Upper lobe of left lung (tissue), 6 donors: ENCODE results near the gene CPB2. TPM values are rescaled to one million over a fixed set of nuclear protein-coding genes. Genes with fewer than 3 reads are reported as not detected.

Experiments
- ATAC-seq, 2 donors: fragments of 200-7000 bp; cut with Tn5 transposase; one replicate each; pipeline ENCODE4 v1.9.1; 2022; ENCODE audit warnings: mild to moderate bottlenecking in 2 of 2, moderate library complexity in 2 of 2; ENCODE audit not compliant: low FRiP score in 2 of 2
- DNase-seq, 2 donors: peaks; one replicate each; pipeline ENCODE4 v3.0.0-alpha.2; 2019 to 2020
- H3K27ac ChIP-seq, 4 donors: fragments of 200-600 bp; sonication (generic); one replicate each; pipeline ENCODE4 v1.5.1; 2016 to 2019
- H3K27me3 ChIP-seq, 4 donors: fragments of 200-600 bp; sonication (generic); one replicate each; pipeline ENCODE4 v1.5.1; 2017 to 2019
- H3K36me3 ChIP-seq, 4 donors: fragments of 200-600 bp; sonication (generic); one replicate each; pipeline ENCODE4 v1.5.1; 2016 to 2019
- H3K4me1 ChIP-seq, 4 donors: fragments of 200-600 bp; sonication (generic); one replicate each; pipeline ENCODE4 v1.5.1; 2018 to 2019
- H3K4me3 ChIP-seq, 4 donors: fragments of 200-600 bp; sonication (generic); one replicate each; pipeline ENCODE4 v1.5.1; 2017 to 2019; ENCODE audit warnings: mild to moderate bottlenecking in 2 of 4, moderate library complexity in 1 of 4
- H3K9me3 ChIP-seq, 4 donors: fragments of 200-600 bp; sonication (generic); one replicate each; pipeline ENCODE4 v1.5.1; 2018 to 2019
- EP300 ChIP-seq, 4 donors: sonication (generic); formaldehyde crosslinking; IDR thresholded peaks; one replicate each; pipeline ENCODE4 v1.5.1; 2017; ENCODE audit warnings: antibody characterized with exemption in 4 of 4, control low read depth in 2 of 4
- POLR2A ChIP-seq, 4 donors: fragments of 450-650 bp; IDR thresholded peaks; one replicate each; pipeline ENCODE4 v1.5.1; 2016 to 2017; ENCODE audit warnings: antibody characterized with exemption in 4 of 4, mild to moderate bottlenecking in 2 of 4
- POLR2AphosphoS5 ChIP-seq, 2 donors: sonication (generic); formaldehyde crosslinking; IDR thresholded peaks; one replicate each; pipeline ENCODE4 v1.5.1; 2017; ENCODE audit warnings: antibody characterized with exemption in 2 of 2
- WGBS, 2 donors: methylation state at CpG; one replicate each; pipeline ENCODE4 v1.1.5; 2017 to 2018; 5-methylcytosine and 5-hydroxymethylcytosine counted together
- total RNA-seq, 6 donors: library from RNA; depleted of rRNA in 4 of 6; stranded (reverse); fragments of >200 nt in 4 of 6; gene quantifications; one replicate each; pipeline versions ENCODE4 v1.1.0 to v1.2.1, GENCODE V29; 2016 to 2021
- TF ChIP-seq, protein P1 (sequence below), 6 experiments: fragments of 450-650 bp in 4 of 6; fragments of 200-600 bp in 2 of 6; sonication (generic) in 2 of 6; IDR thresholded peaks; one replicate each; pipeline ENCODE4 v1.5.1; 2016 to 2019; ENCODE audit warnings: antibody characterized with exemption in 6 of 6
- donor health status: DM: no; HTN: no; CAD: no; lungs with moderate emphysema.
- donor health status: DM: no; HTN: yes; CAD: no; lungs with severe emphysema.

Gene CPB2
- total RNA-seq, 6 donors from 2014 or later = 2.1 to 114 (median 21.3) TPM

DNA sequence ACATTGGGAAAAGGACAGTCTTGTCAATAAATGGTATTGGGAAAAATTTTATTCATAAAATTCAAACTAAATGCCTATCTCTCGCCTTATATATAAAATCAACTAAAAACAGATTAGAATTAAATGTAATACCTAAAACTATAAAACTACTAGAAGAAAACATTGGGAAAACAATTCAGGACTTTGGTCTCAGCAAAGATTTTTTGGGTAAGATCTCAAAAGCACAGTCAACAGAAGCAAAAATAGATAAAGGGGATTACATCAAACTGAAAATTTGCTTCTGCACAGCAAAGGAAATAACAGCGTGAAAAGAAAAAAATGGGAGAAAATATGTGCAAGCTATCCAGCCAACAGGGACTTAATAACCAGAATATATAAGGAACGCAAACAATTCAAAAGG is 28.0 kb downstream of the CPB2 start:
- no peak overlapping the region for H3K4me3 ChIP-seq
- no peak for ATAC-seq
- H3K27me3 ChIP-seq = no peaks in the 10 kb centered on the region
- WGBS, 2 donors = 82 to 96% methylated on average over 3 of the region's 3 CpGs
- H3K36me3 ChIP-seq = no peaks in the 10 kb centered on the region
- H3K9me3 ChIP-seq = no peaks in the 10 kb centered on the region
- no peaks in the 10 kb centered on the region for H3K4me1 ChIP-seq
- TF ChIP-seq EP300 (IDR thresholded peaks at IDR 0.05) (no peak), POLR2A (IDR thresholded peaks at IDR 0.05) (no peak), POLR2AphosphoS5 (IDR thresholded peaks at IDR 0.05) (no peak)
- TF ChIP-seq, protein P1, sequence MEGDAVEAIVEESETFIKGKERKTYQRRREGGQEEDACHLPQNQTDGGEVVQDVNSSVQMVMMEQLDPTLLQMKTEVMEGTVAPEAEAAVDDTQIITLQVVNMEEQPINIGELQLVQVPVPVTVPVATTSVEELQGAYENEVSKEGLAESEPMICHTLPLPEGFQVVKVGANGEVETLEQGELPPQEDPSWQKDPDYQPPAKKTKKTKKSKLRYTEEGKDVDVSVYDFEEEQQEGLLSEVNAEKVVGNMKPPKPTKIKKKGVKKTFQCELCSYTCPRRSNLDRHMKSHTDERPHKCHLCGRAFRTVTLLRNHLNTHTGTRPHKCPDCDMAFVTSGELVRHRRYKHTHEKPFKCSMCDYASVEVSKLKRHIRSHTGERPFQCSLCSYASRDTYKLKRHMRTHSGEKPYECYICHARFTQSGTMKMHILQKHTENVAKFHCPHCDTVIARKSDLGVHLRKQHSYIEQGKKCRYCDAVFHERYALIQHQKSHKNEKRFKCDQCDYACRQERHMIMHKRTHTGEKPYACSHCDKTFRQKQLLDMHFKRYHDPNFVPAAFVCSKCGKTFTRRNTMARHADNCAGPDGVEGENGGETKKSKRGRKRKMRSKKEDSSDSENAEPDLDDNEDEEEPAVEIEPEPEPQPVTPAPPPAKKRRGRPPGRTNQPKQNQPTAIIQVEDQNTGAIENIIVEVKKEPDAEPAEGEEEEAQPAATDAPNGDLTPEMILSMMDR (IDR thresholded peaks at IDR 0.05) = no peak
- no peak overlapping the region for H3K27ac ChIP-seq
- no peak for DNase-seq

DNA sequence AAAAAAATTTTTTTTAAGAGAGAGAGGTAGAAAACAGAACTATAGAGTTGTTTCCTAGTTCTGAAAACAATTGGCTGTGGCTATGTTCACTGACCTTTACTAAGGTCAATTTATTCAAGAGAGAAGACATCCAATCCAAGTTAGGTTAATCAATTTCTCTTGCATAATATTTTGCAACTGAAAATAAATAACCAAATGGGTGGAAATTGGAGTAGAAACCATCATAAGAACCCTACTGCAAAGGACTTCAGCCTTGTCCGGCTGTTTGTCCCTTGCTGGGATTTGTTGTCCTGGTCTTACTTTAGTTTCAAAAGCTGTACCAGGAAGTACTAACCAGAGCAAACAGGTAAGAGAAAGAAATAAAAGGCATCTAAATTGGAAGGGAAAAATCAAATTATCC is 29.0 kb downstream of the CPB2 start:
- 100% methylated on average over 1 of the region's 1 CpG for WGBS, 2 donors

DNA sequence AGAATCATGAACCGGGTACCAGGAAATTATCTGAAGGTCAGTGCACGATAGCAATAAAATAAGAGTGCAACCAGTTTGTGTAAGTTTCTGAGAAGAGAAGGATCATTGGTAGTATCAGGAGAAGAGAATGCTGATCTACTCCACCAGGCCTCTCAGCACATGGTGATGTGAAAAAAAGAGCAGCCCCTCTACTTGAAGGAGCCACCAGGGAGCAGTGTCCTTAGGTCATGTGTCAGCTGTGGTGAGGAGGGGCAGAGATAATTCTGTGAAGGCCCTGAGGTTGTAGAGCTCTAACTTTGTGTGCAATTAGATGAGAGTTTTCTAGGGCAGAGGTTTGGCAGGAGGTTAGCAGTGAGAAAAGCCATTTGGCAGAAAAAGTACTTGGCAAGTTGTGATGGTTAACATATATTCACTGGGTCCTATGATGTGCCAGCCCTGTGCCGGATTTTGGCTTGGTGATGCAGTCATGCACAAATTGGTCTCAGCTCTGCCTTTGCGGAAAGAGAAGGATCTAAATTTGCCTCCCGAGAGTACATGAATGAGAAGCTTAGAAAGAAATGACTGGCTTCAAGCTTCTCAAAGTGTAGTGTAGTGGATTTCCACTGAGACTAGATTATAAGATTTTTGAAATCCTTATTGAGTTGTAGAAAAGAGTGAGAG is 33.1 kb downstream of the CPB2 start:
- H3K27me3 ChIP-seq = no peaks in the 10 kb centered on the region
- H3K27ac ChIP-seq = no peak overlapping the region
- DNase-seq = no peak
- H3K4me3 ChIP-seq = no peak overlapping the region
- TF ChIP-seq, protein P1 (IDR thresholded peaks at IDR 0.05) = no peak
- TF ChIP-seq EP300 (IDR thresholded peaks at IDR 0.05) (no peak), POLR2A (IDR thresholded peaks at IDR 0.05) (no peak), POLR2AphosphoS5 (IDR thresholded peaks at IDR 0.05) (no peak)
- H3K4me1 ChIP-seq = no peaks in the 10 kb centered on the region
- H3K36me3 ChIP-seq = no peaks in the 10 kb centered on the region
- no peak for ATAC-seq
- whole genome bisulfite sequencing, 2 donors = 92 to 96% methylated on average over 5 of the region's 5 CpGs
- no peaks in the 10 kb centered on the region for H3K9me3 ChIP-seq

More for the DNA sequence above, 29.0 kb downstream of the CPB2 start:
- no peak overlapping the region for H3K4me3 ChIP-seq
- DNase-seq (no peak), ATAC-seq (no peak)
- no peaks in the 10 kb centered on the region for H3K27me3 ChIP-seq
- H3K4me1 ChIP-seq = no peaks in the 10 kb centered on the region
- TF ChIP-seq EP300 (IDR thresholded peaks at IDR 0.05) (no peak), POLR2A (IDR thresholded peaks at IDR 0.05) (no peak), POLR2AphosphoS5 (IDR thresholded peaks at IDR 0.05) (no peak)
- TF ChIP-seq, protein P1 (IDR thresholded peaks at IDR 0.05) = no peak
- H3K36me3 ChIP-seq = no peaks in the 10 kb centered on the region
- H3K9me3 ChIP-seq = no peaks in the 10 kb centered on the region
- no peak overlapping the region for H3K27ac ChIP-seq

DNA sequence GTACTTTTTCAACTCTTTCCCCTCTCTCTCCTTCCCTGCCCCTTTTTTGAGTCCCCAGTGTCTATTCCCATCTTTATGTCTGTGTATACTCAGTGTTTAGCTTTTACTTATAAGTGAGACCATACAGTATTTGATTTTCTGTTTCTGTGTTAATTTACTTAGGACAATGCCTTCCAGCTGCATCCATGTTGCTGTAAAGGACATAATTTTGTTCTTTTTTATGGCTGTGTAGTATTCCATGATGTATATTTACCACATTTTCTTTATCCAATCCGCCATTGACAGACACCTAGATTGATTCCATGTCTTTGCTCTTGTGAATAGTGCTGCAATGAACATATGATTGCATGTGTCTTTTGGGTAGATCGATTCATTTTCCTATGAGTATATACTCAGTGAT is 41.5 kb downstream of the CPB2 start:
- H3K4me3 ChIP-seq = no peak overlapping the region
- DNase-seq = no peak
- 97 to 98% methylated on average over 2 of the region's 2 CpGs for WGBS, 2 donors

More for the DNA sequence above, 41.5 kb downstream of the CPB2 start:
- H3K27ac ChIP-seq = no peak overlapping the region
- no peaks in the 10 kb centered on the region for H3K27me3 ChIP-seq
- H3K9me3 ChIP-seq = no peaks in the 10 kb centered on the region
- no peak for TF ChIP-seq POLR2AphosphoS5 (IDR thresholded peaks at IDR 0.05)
- TF ChIP-seq POLR2A (IDR thresholded peaks at IDR 0.05) = no peak
- TF ChIP-seq EP300 (IDR thresholded peaks at IDR 0.05) = no peak
- TF ChIP-seq, protein P1 (IDR thresholded peaks at IDR 0.05) = no peak
- H3K4me1 ChIP-seq = no peaks in the 10 kb centered on the region
- no peak for ATAC-seq
- no peaks in the 10 kb centered on the region for H3K36me3 ChIP-seq
